Mammary epithelial cell (primary cell): Measurements from ENCODE around the gene KLB.

Experiments used
- EZH2 ChIP-seq: IDR thresholded peaks from 2 replicates; pipeline ENCODE4 v1.6.1; 2012; ENCODE audit warnings: low read length, inconsistent platforms, borderline replicate concordance
- TF ChIP-seq, protein P1 (sequence below), 2 donors: IDR thresholded peaks in 1 of 2; conservative IDR thresholded peaks in 1 of 2; 2 replicates each; pipeline ENCODE4 v1.5.1; 2011 to 2012; ENCODE audit warnings: inconsistent platforms in 2 of 2, low read length in 2 of 2, mild to moderate bottlenecking in 2 of 2, control low read depth in 1 of 2, low read depth in 1 of 2; ENCODE audit not compliant: insufficient read depth in 1 of 2; ENCODE audit errors: extremely low read depth in 1 of 2

DNA sequence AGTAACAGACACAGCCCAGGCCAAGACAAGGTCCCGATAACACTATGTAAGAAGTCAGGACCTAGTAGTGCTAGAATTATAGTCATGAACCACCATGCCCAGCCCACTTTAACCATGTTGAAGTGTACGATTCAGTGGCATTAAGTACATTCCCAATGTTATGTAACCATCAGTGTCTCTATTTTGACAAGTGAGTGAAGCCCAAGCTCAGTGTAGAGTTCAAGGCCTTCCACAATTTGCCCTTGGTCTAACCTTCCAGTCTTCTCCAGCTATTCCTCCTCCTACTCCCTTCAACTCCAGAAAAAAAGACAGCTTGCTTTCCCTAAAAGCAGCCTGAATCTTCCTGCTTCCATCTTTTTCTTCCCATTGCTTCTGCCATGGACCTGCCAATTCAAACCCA is 83.6 kb downstream of the KLB start:
- TF ChIP-seq, protein P1, sequence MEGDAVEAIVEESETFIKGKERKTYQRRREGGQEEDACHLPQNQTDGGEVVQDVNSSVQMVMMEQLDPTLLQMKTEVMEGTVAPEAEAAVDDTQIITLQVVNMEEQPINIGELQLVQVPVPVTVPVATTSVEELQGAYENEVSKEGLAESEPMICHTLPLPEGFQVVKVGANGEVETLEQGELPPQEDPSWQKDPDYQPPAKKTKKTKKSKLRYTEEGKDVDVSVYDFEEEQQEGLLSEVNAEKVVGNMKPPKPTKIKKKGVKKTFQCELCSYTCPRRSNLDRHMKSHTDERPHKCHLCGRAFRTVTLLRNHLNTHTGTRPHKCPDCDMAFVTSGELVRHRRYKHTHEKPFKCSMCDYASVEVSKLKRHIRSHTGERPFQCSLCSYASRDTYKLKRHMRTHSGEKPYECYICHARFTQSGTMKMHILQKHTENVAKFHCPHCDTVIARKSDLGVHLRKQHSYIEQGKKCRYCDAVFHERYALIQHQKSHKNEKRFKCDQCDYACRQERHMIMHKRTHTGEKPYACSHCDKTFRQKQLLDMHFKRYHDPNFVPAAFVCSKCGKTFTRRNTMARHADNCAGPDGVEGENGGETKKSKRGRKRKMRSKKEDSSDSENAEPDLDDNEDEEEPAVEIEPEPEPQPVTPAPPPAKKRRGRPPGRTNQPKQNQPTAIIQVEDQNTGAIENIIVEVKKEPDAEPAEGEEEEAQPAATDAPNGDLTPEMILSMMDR (conservative IDR thresholded peaks at IDR 0.05 in 1 of 2, IDR thresholded peaks at IDR 0.05 in 1 of 2; ENCODE audit: extremely low read depth in 1 of 2, insufficient read depth in 1 of 2, low read depth in 1 of 2, low read length in 2 of 2): no peak
- TF ChIP-seq EZH2: no peak
